GM12865 (cell line): Measurements from ENCODE around the gene KCNJ5.

Source experiments
- DNase-seq: peaks from one replicate; pipeline ENCODE4 v3.0.0; 2010; ENCODE audit warnings: low read depth
- H3K4me3 ChIP-seq: 2 replicates; pipeline ENCODE4 v1.5.1; 2011; ENCODE audit warnings: mild to moderate bottlenecking, low read depth, low read length, control low read depth
- TF ChIP-seq, protein P1 (sequence below): IDR thresholded peaks from 2 replicates; pipeline ENCODE4 v1.5.1; 2011; ENCODE audit warnings: low read length, control low read depth, low read depth, inconsistent platforms; ENCODE audit not compliant: insufficient read depth; ENCODE audit errors: missing control alignments

Gene KCNJ5

GRCh38 chr11:128888034-128888985 is 2.8 kb upstream of the KCNJ5 start:
- H3K4me3 ChIP-seq: no peak overlapping the region
- TF ChIP-seq, protein P1, sequence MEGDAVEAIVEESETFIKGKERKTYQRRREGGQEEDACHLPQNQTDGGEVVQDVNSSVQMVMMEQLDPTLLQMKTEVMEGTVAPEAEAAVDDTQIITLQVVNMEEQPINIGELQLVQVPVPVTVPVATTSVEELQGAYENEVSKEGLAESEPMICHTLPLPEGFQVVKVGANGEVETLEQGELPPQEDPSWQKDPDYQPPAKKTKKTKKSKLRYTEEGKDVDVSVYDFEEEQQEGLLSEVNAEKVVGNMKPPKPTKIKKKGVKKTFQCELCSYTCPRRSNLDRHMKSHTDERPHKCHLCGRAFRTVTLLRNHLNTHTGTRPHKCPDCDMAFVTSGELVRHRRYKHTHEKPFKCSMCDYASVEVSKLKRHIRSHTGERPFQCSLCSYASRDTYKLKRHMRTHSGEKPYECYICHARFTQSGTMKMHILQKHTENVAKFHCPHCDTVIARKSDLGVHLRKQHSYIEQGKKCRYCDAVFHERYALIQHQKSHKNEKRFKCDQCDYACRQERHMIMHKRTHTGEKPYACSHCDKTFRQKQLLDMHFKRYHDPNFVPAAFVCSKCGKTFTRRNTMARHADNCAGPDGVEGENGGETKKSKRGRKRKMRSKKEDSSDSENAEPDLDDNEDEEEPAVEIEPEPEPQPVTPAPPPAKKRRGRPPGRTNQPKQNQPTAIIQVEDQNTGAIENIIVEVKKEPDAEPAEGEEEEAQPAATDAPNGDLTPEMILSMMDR: no peak
- no peak for DNase-seq

GRCh38 chr11:128889657-128890213 is 1.4 kb upstream of the KCNJ5 start:
- TF ChIP-seq, protein P1: no peak
- H3K4me3 ChIP-seq: no peak overlapping the region
- DNase-seq: no peak

DNA sequence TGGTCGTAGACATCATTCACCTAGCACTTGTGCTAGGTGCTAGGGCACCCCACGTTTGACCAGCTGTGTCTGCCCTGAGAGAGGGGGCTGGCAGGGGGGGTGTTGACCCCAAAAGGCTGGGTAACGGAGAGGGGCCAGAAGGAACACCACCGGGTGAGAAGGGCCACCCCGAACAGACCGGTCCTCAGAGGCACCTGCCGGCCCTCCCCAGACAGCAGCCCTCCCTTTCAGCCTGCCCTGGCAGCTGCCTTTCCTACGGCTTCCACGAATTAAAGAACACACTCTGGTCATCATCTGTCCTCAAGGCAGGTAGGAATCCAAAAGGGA is 977 bp upstream of the KCNJ5 start:
- TF ChIP-seq, protein P1: no peak
- H3K4me3 ChIP-seq: no peak overlapping the region
- no peak for DNase-seq

- TF ChIP-seq, protein P1: no peak
Observed at GRCh38 chr11:128891913-128892398, 800 bp downstream of the KCNJ5 start.

DNA sequence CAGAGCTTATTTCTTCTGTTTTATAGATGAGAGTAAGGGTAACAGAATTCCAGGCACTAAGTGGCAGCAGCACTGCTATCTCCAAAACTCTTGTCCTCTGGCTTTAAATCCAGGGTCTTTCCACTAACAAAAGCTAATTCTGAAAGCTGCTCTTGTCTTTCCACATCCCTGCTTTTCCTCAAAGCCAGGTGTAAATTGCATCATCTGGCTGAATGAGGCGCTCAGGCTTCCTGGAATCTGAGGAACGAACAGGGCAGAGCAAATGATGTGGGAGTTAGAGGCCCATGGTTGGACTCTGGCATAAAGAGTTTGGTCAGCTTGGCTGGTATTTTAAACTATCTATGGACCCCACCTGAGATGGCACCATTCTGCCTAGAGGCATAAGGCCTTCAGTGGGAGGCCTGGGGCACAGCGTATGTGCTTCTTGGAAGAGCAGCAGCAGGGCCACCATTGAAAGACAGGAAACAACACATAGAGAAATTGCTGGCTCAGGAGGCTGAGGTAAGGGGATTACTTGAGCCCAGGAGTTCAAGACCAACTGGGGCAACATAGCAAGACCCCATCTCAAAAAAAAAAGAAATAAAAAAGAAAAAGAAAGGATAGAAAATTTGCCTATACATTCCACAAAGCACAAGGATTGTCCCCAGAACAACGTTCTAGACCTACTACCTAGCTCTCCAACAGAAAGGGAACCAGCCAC is 1.9 kb downstream of the KCNJ5 start:
- no peak overlapping the region for H3K4me3 ChIP-seq
- no peak for DNase-seq
- TF ChIP-seq, protein P1: no peak

More at GRCh38 chr11:128891913-128892398, 800 bp downstream of the KCNJ5 start:
- H3K4me3 ChIP-seq: no peak overlapping the region
- DNase-seq: no peak

DNA sequence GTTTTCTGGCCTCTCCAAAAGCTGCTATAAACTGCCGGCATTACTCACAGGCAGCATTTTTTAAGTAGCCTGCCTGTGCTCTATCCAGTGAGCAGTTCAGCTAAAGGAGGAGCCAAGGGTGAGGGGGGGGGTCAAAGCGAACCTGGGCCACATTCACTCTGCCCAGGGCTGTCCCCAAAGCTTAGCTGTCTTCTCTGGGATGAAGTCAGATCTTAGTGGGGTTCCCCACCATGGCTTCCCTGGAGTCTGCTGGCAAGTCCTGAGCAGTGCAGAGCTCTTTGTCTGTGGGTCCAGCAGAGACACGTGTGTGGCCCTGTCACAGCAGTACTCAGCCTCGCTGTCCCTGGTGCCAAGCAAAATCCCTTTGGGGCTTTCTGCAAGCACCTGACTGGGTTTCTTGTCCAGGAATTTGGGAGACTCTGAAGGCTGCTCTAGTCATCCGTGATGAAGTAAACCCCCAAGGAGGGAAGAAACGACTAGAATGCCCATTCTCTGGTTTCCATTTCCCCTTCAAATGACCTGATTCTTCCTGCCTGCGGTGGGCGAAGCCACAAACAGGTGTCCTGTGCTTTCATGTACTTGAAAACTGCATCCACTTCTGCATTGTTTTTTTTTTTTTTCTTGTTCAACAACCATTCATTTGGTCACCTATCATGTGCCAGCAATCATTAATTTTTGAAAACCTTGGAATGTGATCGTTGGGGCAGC is 2.6 kb downstream of the KCNJ5 start:
- no peak overlapping the region for H3K4me3 ChIP-seq
- peak; percentile 49 for DNase-seq
- TF ChIP-seq, protein P1: no peak
